Stimulated activated CD4-positive, alpha-beta T cell treated with anti-CD3 and anti-CD28 coated beads, Interleukin-12 subunit alpha, Interleukin-12 subunit beta, amount 100 ng/mL, for 24 hours (primary cell): Measurements from ENCODE around the gene RSBN1L.
A peak's percentile ranks its signal among the peaks of the same experiment; 100 is the strongest.
"Not testable (repeated sequence)": the region's sequence is repeated elsewhere in the genome, so short reads cannot be mapped to it uniquely, and the experiment has no call there.

Experiments
- DNase-seq, 2 experiments: peaks; one replicate each; pipeline ENCODE4 v3.0.0-alpha.2; 2020; ENCODE audit warnings: low read depth in 2 of 2

Gene RSBN1L

GRCh38 chr7:77687747-77688144, 8.5 kb upstream of the RSBN1L start:
- peak in 1 of 2 experiments; percentile 11 for DNase-seq

GRCh38 chr7:77690289-77690688, 6.0 kb upstream of the RSBN1L start:
- DNase-seq = no peak

GRCh38 chr7:77691892-77692491, 4.3 kb upstream of the RSBN1L start:
- DNase-seq = no peak

- no peak for DNase-seq
These were observed 2.3 kb upstream of the RSBN1L start for GRCh38 chr7:77693830-77694583.

- DNase-seq = peak; percentile 35 to 42
These were observed 630 bp downstream of the RSBN1L start for GRCh38 chr7:77696643-77697534.

- DNase-seq = peak in 1 of 2 experiments; percentile 14
These were observed 1.2 kb downstream of the RSBN1L start for GRCh38 chr7:77697535-77697831.

- no peak for DNase-seq
These were observed 1.9 kb downstream of the RSBN1L start for GRCh38 chr7:77698042-77698625.

GRCh38 chr7:77699056-77699455, 2.8 kb downstream of the RSBN1L start:
- no peak for DNase-seq

GRCh38 chr7:77702513-77702912, 6.3 kb downstream of the RSBN1L start:
- DNase-seq = no peak

- no peak for DNase-seq
These were observed 6.8 kb downstream of the RSBN1L start for GRCh38 chr7:77702968-77703472.

- DNase-seq = not testable (repeated sequence)
These were observed 7.4 kb downstream of the RSBN1L start for GRCh38 chr7:77703669-77704068.

- no peak for DNase-seq
These were observed 11.3 kb downstream of the RSBN1L start for GRCh38 chr7:77707504-77707992.

- DNase-seq = no peak
These were observed 13.8 kb downstream of the RSBN1L start for GRCh38 chr7:77710067-77710466.

- DNase-seq = no peak
These were observed 14.6 kb downstream of the RSBN1L start for GRCh38 chr7:77710861-77711260.

- DNase-seq = no peak
These were observed 17.9 kb downstream of the RSBN1L start for GRCh38 chr7:77714195-77714594.

- DNase-seq = not testable (repeated sequence)
These were observed 18.7 kb downstream of the RSBN1L start for GRCh38 chr7:77714931-77715330.

- DNase-seq = no peak
These were observed 20.5 kb downstream of the RSBN1L start for GRCh38 chr7:77716804-77717203.

- not testable (repeated sequence) for DNase-seq
These were observed 21.3 kb downstream of the RSBN1L start for GRCh38 chr7:77717566-77717965.

- no peak for DNase-seq
These were observed 31.3 kb downstream of the RSBN1L start for GRCh38 chr7:77727527-77727926.

- no peak for DNase-seq
These were observed 31.9 kb downstream of the RSBN1L start for GRCh38 chr7:77727936-77728701.
